GM18505 (cell line): ENCODE results near the gene AP2S1.
A peak's percentile ranks its signal among the peaks of the same experiment; 100 is the strongest.
"Not testable (repeated sequence)": the region's sequence is repeated elsewhere in the genome, so short reads cannot be mapped to it uniquely, and the experiment has no call there.

Experiments
- ATAC-seq: cut with Tn5 transposase; IDR thresholded peaks from one replicate; pipeline ENCODE4 v1.9.1; 2021; ENCODE audit not compliant: unreplicated experiment
- POLR2A ChIP-seq: IDR thresholded peaks from 4 replicates; pipeline ENCODE4 v1.6.1; 2011; ENCODE audit warnings: borderline replicate concordance; ENCODE audit not compliant: insufficient read depth, insufficient read length; ENCODE audit errors: extremely low read depth

The AP2S1 gene

GRCh38 chr19:46813839-46814358, 36.7 kb downstream of the AP2S1 start:
- no peak for TF ChIP-seq POLR2A
- ATAC-seq = no peak

- ATAC-seq = no peak
- TF ChIP-seq POLR2A = no peak
Measured at GRCh38 chr19:46812977-46813838, 37.4 kb downstream of the AP2S1 start.

GRCh38 chr19:46809534-46810272, 40.9 kb downstream of the AP2S1 start:
- ATAC-seq = no peak
- no peak for TF ChIP-seq POLR2A

- no peak for TF ChIP-seq POLR2A
- no peak for ATAC-seq
Measured at GRCh38 chr19:46806656-46807055, 44.0 kb downstream of the AP2S1 start.

GRCh38 chr19:46804432-46804831, 46.2 kb downstream of the AP2S1 start:
- not testable (repeated sequence) for ATAC-seq

GRCh38 chr19:46803555-46803954, 47.1 kb downstream of the AP2S1 start:
- TF ChIP-seq POLR2A = no peak
- ATAC-seq = no peak

GRCh38 chr19:46802152-46802551, 48.5 kb downstream of the AP2S1 start:
- ATAC-seq = no peak
- TF ChIP-seq POLR2A = no peak

- no peak for TF ChIP-seq POLR2A
- no peak for ATAC-seq
Measured at GRCh38 chr19:46798713-46799112, 51.9 kb downstream of the AP2S1 start.

GRCh38 chr19:46797881-46798280, 52.8 kb downstream of the AP2S1 start:
- no peak for TF ChIP-seq POLR2A
- ATAC-seq = no peak

GRCh38 chr19:46791944-46792343, 58.7 kb downstream of the AP2S1 start:
- ATAC-seq = no peak
- TF ChIP-seq POLR2A = no peak

- no peak for TF ChIP-seq POLR2A
- ATAC-seq = no peak
Measured at GRCh38 chr19:46789371-46789770, 61.3 kb downstream of the AP2S1 start.

GRCh38 chr19:46788968-46789338, 61.7 kb downstream of the AP2S1 start:
- ATAC-seq = no peak

GRCh38 chr19:46788262-46788967, 62.2 kb downstream of the AP2S1 start, which contains the start of gene SLC1A5:
Gene SLC1A5, minus strand, starts transcription at chr19:46788594. Its CDS starts 629 bp downstream, at chr19:46787965.
- ATAC-seq = peak; percentile 57
- TF ChIP-seq POLR2A = peak; percentile 100

More at GRCh38 chr19:46788968-46789338, 61.7 kb downstream of the AP2S1 start:
- TF ChIP-seq POLR2A = no peak
